BJ (cell line): ENCODE data around the gene EXD3. TPM values are rescaled to one million over a fixed set of nuclear protein-coding genes. Genes with fewer than 3 reads are reported as not detected.

Source experiments
- CTCF ChIA-PET: fragments of 350-600 bp; formaldehyde crosslinking; extraction: SDS; loops from one replicate; lab custom pipeline; 2021; ENCODE audit warnings: antibody characterized with exemption, inconsistent platforms; lab: Yijun Ruan, JAX
- POLR2A ChIA-PET: fragments of 300-600 bp; sonication (Branson Sonifier 250); formaldehyde crosslinking; extraction: SDS; loops from one replicate; lab custom pipeline; 2021; ENCODE audit warnings: antibody characterized with exemption; lab: Charles Lee
- DNase-seq: peaks from one replicate; pipeline ENCODE4 v3.0.0-alpha.2; 2011; ENCODE audit warnings: low read depth
- H3K27me3 ChIP-seq: 2 replicates; pipeline ENCODE4 v1.6.0; 2011; ENCODE audit warnings: low read length; ENCODE audit not compliant: control insufficient read depth, insufficient read depth
- H3K36me3 ChIP-seq: 2 replicates; pipeline ENCODE4 v1.5.1; 2011; ENCODE audit warnings: low read length; ENCODE audit not compliant: control insufficient read depth, insufficient read depth
- H3K4me3 ChIP-seq: 2 replicates; pipeline ENCODE4 v1.5.1; 2011; ENCODE audit warnings: low read depth, mild to moderate bottlenecking, control low read depth, low read length
- polyA plus RNA-seq: library from polyadenylated mRNA; depleted of rRNA; stranded (reverse); fragments of >200 nt; gene quantifications from 2 replicates; pipeline ENCODE4 v1.2.3, GENCODE V29; 2011
- TF ChIP-seq, protein P1 (sequence below): IDR thresholded peaks from 2 replicates; pipeline ENCODE4 v1.5.1; 2011; ENCODE audit warnings: low read depth, mild to moderate bottlenecking, control low read depth, inconsistent platforms, low read length, moderate library complexity; ENCODE audit not compliant: insufficient read depth

The EXD3 gene
- polyA plus RNA-seq, 1 experiment, result 5.4 TPM

DNA sequence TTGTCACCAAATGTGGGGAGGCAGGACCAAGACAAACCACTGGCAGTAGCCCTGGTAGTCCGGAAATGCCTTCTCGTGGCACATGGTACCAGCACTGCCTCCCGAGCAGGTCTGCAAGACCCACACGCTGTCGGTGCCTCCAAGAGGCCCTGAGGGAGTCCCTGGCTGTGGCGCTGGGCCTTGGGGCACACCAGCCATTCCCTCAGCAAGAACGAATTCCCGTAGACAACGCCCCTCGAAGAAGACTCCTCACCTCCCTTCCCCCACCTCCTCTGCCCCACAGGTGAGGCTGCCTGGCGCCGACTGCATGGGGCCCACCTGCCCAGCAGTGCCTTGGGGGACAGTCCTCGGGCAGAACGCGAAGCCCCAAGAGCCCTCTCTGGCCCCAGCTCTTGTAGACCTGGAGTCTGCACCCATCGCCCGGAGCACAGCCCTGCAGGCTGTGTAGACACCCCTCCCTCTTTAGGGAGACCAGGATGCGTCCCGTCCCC, 56.0 kb downstream of the EXD3 start:
- TF ChIP-seq, protein P1, sequence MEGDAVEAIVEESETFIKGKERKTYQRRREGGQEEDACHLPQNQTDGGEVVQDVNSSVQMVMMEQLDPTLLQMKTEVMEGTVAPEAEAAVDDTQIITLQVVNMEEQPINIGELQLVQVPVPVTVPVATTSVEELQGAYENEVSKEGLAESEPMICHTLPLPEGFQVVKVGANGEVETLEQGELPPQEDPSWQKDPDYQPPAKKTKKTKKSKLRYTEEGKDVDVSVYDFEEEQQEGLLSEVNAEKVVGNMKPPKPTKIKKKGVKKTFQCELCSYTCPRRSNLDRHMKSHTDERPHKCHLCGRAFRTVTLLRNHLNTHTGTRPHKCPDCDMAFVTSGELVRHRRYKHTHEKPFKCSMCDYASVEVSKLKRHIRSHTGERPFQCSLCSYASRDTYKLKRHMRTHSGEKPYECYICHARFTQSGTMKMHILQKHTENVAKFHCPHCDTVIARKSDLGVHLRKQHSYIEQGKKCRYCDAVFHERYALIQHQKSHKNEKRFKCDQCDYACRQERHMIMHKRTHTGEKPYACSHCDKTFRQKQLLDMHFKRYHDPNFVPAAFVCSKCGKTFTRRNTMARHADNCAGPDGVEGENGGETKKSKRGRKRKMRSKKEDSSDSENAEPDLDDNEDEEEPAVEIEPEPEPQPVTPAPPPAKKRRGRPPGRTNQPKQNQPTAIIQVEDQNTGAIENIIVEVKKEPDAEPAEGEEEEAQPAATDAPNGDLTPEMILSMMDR, result no peak
- CTCF ChIA-PET, result no interaction called here
- Histone ChIP-seq H3K27me3 (no peaks in the 10 kb centered on the region), H3K36me3 (no peaks in the 10 kb centered on the region), H3K4me3 (no peak overlapping the region)
- POLR2A ChIA-PET, result interaction anchor here (0.6 kb wide), 1 partner anchor 170 kb away, joined by 3 read pairs; no protein-coding TSS in a partner anchor
- no peak for DNase-seq

DNA sequence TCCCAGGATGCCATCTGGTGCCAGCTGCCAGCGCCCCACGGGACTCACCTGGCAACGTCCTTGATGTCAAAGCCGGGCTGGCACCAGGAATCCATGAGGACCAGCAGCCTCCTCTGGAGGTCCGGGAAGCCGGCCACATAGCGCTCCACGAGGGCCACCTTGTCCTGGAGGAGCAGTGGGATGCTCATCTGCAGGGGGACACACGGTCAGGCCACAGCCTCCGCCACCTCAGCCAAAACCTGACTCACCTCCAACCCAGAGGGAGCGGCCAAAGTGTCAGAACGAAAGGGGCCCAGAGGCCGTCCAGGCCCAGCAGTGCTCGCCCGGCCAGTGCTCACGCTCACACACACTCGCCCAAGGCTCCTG, 56.5 kb downstream of the EXD3 start:
- TF ChIP-seq, protein P1, result no peak
- Histone ChIP-seq H3K36me3 (no peaks in the 10 kb centered on the region), H3K4me3 (no peak overlapping the region), H3K27me3 (no peaks in the 10 kb centered on the region)
- ChIA-PET POLR2A (interaction anchor here (0.6 kb wide), 1 partner anchor 170 kb away, joined by 3 read pairs; no protein-coding TSS in a partner anchor), CTCF (no interaction called here)
- no peak for DNase-seq

DNA sequence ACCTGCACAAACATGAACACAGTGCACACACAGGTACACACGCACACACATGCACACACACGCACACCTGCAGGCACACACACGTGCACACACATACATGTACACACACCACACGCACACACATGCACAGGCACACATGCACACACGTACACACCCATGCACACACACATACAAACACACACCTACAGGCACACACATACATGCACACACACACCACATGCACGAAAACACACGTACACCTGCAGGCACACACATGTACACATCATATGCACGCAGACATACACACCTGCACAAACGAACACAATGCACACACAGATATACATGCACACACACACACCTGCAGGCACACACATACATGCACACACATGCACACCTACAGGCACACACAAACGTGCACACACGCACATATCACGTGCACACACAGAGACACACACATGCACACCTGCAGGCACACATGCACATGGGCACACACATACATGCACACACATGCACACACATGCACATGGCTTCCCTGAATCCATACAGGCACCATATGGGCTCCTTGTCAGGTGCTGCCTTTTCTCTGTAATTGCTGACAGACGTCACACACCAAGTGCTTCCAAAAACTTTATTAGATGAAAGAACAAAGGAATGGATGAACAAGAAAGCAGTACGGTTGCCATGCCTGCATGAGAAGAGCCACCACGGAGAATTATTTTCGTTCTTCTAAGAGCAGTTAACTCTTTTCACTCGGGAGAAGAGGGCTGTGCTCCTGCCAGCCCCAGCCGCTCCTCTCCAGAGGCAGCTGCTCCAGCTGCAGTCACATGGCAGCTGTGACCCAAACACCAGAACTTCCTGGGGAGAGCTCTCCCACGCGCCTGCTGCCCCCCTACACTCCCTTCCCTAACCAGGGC, 57.2 kb downstream of the EXD3 start:
- Histone ChIP-seq H3K36me3 (no peaks in the 10 kb centered on the region), H3K27me3 (no peaks in the 10 kb centered on the region), H3K4me3 (no peak overlapping the region)
- ChIA-PET POLR2A (interaction anchor here (0.6 kb wide), 1 partner anchor 169 kb away, joined by 3 read pairs; no protein-coding TSS in a partner anchor), CTCF (no interaction called here)
- no peak for DNase-seq
- TF ChIP-seq, protein P1, result no peak

DNA sequence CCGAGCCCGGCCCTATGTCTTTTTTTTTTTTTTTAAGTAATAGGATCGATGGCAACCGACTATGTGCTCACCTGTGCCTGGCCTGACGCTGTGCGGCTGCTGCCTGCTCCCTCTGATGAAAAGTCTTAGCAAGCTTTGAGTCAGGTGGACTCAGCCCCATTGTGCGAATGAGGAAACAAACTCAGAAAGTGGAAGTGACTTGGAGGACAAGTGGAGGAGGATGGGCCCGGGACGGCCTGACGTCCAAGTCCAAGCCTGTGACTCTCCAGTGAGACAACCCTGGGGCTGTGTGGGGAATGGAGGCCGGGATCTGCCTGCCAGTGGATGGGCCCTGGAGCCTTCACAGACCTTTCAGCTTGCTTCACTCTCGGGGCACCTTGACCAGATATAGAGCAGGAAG, 57.9 kb downstream of the EXD3 start:
- TF ChIP-seq, protein P1, result no peak
- Histone ChIP-seq H3K4me3 (no peak overlapping the region), H3K27me3 (no peaks in the 10 kb centered on the region), H3K36me3 (no peaks in the 10 kb centered on the region)
- no peak for DNase-seq
- POLR2A ChIA-PET, result no interaction called here
- CTCF ChIA-PET, result no interaction called here

DNA sequence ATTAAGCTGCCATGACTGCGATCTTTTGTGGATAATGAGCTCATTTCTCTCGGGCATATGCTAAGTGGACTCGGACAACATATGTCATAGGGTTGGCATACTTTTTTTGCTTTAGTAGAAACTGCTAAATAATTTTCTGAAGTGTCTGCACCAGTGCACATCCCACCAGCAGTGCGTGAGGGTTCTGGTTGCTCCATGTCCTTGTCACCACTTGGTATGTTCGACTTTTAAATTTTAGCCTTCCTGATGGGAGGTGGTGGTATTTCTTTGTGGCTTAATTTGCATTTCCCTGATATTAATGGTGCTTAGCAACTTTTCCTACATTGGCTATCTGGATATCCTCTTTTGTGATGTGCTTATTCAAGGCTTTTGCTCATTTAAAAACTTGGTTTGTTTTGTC, 63.1 kb downstream of the EXD3 start:
- no peak overlapping the region for H3K4me3 ChIP-seq
- TF ChIP-seq, protein P1, result no peak
- H3K27me3 ChIP-seq, result no peaks in the 10 kb centered on the region
- POLR2A ChIA-PET, result no interaction called here
- CTCF ChIA-PET, result no interaction called here
- DNase-seq, result no peak
- no peaks in the 10 kb centered on the region for H3K36me3 ChIP-seq
